Nephron (organoid): ENCODE measurements around the gene ABHD16A.

Experiments used
- H3K27ac Mint-ChIP-seq, 3 experiments: 2 replicates each; pipeline ENCODE4 v1.8.0; 2020; ENCODE audit warnings: mixed read lengths in 3 of 3, mild to moderate bottlenecking in 2 of 3, moderate library complexity in 1 of 3
- H3K27me3 Mint-ChIP-seq: 2 replicates; pipeline ENCODE4 v1.8.0; 2021; ENCODE audit warnings: low read depth, mild to moderate bottlenecking, moderate library complexity, mixed read lengths
- H3K36me3 Mint-ChIP-seq: 2 replicates; pipeline ENCODE4 v1.8.0; 2020; ENCODE audit warnings: low read depth, mixed read lengths
- H3K4me1 Mint-ChIP-seq: 2 replicates; pipeline ENCODE4 v1.8.0; 2020; ENCODE audit warnings: mixed read lengths
- H3K4me3 Mint-ChIP-seq, 3 experiments: 2 replicates each; pipeline ENCODE4 v1.8.0; 2020; ENCODE audit warnings: mild to moderate bottlenecking in 3 of 3, mixed read lengths in 3 of 3, moderate library complexity in 2 of 3
- H3K9me3 Mint-ChIP-seq: 2 replicates; pipeline ENCODE4 v1.8.0; 2020; ENCODE audit warnings: mixed read lengths
- CTCF ChIP-seq, 3 experiments: fragments of 200-600 bp; sonication (generic); IDR thresholded peaks; one replicate each; pipeline ENCODE4 v1.5.0; 2021; ENCODE audit warnings: antibody characterized with exemption in 3 of 3; ENCODE audit not compliant: unreplicated experiment in 3 of 3

The ABHD16A gene

GRCh38 chr6:31742894-31743293 is 39.8 kb upstream of the ABHD16A start:
- Mint-ChIP-seq H3K27me3 (no peaks in the 10 kb centered on the region), H3K27ac (peak overlapping the region in 1 of 3 experiments; percentile 29), H3K36me3 (peaks cover 13% of the 10 kb centered on the region), H3K9me3 (no peaks in the 10 kb centered on the region), H3K4me1 (peaks cover 28% of the 10 kb centered on the region), H3K4me3 (peak overlapping the region in 2 of 3 experiments; percentile 4 to 7)
- no peak for TF ChIP-seq CTCF (IDR thresholded peaks at IDR 0.05; ENCODE audit: unreplicated experiment in 3 of 3)

GRCh38 chr6:31741815-31742214 is 38.7 kb upstream of the ABHD16A start:
- peak overlapping the region in 2 of 3 experiments; percentile 33 to 72 for H3K27ac Mint-ChIP-seq
- no peak for TF ChIP-seq CTCF (IDR thresholded peaks at IDR 0.05; ENCODE audit: unreplicated experiment in 3 of 3)
- no peaks in the 10 kb centered on the region for H3K9me3 Mint-ChIP-seq
- no peaks in the 10 kb centered on the region for H3K27me3 Mint-ChIP-seq
- H3K4me3 Mint-ChIP-seq: peak overlapping the region; percentile 64 to 97 (median 95)
- peaks cover 37% of the 10 kb centered on the region for H3K4me1 Mint-ChIP-seq
- H3K36me3 Mint-ChIP-seq: peaks cover 8% of the 10 kb centered on the region

- no peak for TF ChIP-seq CTCF (IDR thresholded peaks at IDR 0.05; ENCODE audit: unreplicated experiment in 3 of 3)
- Mint-ChIP-seq H3K9me3 (no peaks in the 10 kb centered on the region), H3K4me1 (peaks cover 47% of the 10 kb centered on the region), H3K27ac (peak overlapping the region; percentile 99 to 100 (median 100)), H3K27me3 (no peaks in the 10 kb centered on the region), H3K36me3 (peaks cover 9% of the 10 kb centered on the region), H3K4me3 (peak overlapping the region; percentile 94 to 97 (median 95))
These were observed 37.5 kb upstream of the ABHD16A start for GRCh38 chr6:31740397-31741223.

- Mint-ChIP-seq H3K27ac (peak within 1 kb of the TSS; percentile 99 to 100 (median 100)), H3K9me3 (no peaks in the 10 kb centered on the region), H3K27me3 (no peaks in the 10 kb centered on the region), H3K4me1 (peaks cover 45% of the 10 kb centered on the region), H3K4me3 (peak within 1 kb of the TSS; percentile 94 to 97 (median 95)), H3K36me3 (peaks cover 12% of the 10 kb centered on the region)
- TF ChIP-seq CTCF (IDR thresholded peaks at IDR 0.05; ENCODE audit: unreplicated experiment in 3 of 3): no peak
These were observed 36.7 kb upstream of the ABHD16A start, which contains the start of gene MSH5 for GRCh38 chr6:31739639-31740396. TSS of gene MSH5 (plus strand) at chr6:31740005. CDS start at chr6:31740467, 462 bp downstream.

GRCh38 chr6:31737991-31738979 is 35.2 kb upstream of the ABHD16A start:
- H3K9me3 Mint-ChIP-seq: no peaks in the 10 kb centered on the region
- H3K4me1 Mint-ChIP-seq: peaks cover 57% of the 10 kb centered on the region
- peak overlapping the region; percentile 94 to 97 (median 95) for H3K4me3 Mint-ChIP-seq
- no peak for TF ChIP-seq CTCF (IDR thresholded peaks at IDR 0.05; ENCODE audit: unreplicated experiment in 3 of 3)
- H3K27me3 Mint-ChIP-seq: no peaks in the 10 kb centered on the region
- H3K27ac Mint-ChIP-seq: peak overlapping the region; percentile 99 to 100 (median 100)
- H3K36me3 Mint-ChIP-seq: peaks cover 24% of the 10 kb centered on the region
